ENCODE results near the gene DACH1. TPM values are rescaled to one million over a fixed set of nuclear protein-coding genes. Genes with fewer than 3 reads are reported as not detected.

The DACH1 gene
- total and polyA plus RNA-seq, 12 donors: 1.2 to 5.2 (median 2.6) TPM

DNA sequence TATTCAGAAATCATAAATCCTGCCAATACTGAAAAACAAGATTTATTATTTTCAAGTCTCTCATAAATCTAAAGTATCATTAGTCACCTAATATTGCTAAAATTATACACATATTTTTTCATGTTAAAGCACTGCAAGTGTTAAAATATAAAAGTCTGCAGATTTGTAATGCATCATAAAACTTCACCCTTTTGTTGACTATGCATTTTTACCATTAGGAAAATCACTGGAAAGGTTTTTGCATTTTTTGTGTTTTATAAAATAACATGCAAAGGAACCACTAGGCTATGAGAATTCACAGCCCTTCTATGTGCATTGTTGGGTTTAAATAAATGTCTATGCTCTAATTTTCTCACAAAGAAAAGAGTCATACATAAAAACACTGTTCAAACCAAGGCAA, 407.3 kb downstream of the DACH1 start:
- intact Hi-C loops (cut with DNase I): loop anchor here in 2 of 10 donors (10.0 kb wide), 3 partner anchors 215 to 415 kb away; partner anchors contain the start of gene DACH1 (in 1 of the 2)
- no peaks in the 10 kb centered on the region for H3K27me3 ChIP-seq
- TF ChIP-seq, protein P1, sequence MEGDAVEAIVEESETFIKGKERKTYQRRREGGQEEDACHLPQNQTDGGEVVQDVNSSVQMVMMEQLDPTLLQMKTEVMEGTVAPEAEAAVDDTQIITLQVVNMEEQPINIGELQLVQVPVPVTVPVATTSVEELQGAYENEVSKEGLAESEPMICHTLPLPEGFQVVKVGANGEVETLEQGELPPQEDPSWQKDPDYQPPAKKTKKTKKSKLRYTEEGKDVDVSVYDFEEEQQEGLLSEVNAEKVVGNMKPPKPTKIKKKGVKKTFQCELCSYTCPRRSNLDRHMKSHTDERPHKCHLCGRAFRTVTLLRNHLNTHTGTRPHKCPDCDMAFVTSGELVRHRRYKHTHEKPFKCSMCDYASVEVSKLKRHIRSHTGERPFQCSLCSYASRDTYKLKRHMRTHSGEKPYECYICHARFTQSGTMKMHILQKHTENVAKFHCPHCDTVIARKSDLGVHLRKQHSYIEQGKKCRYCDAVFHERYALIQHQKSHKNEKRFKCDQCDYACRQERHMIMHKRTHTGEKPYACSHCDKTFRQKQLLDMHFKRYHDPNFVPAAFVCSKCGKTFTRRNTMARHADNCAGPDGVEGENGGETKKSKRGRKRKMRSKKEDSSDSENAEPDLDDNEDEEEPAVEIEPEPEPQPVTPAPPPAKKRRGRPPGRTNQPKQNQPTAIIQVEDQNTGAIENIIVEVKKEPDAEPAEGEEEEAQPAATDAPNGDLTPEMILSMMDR (IDR thresholded peaks at IDR 0.05): no peak
- DNase-seq (no peak), ATAC-seq (no peak)
- H3K36me3 ChIP-seq: no peaks in the 10 kb centered on the region
- H3K4me1 ChIP-seq: peaks cover 0 to 16% (median 6%) of the 10 kb centered on the region in 9 donors
- H3K9me3 ChIP-seq: no peaks in the 10 kb centered on the region
- no peak overlapping the region for H3K4me3 ChIP-seq
- no peak overlapping the region for H3K27ac ChIP-seq

DNA sequence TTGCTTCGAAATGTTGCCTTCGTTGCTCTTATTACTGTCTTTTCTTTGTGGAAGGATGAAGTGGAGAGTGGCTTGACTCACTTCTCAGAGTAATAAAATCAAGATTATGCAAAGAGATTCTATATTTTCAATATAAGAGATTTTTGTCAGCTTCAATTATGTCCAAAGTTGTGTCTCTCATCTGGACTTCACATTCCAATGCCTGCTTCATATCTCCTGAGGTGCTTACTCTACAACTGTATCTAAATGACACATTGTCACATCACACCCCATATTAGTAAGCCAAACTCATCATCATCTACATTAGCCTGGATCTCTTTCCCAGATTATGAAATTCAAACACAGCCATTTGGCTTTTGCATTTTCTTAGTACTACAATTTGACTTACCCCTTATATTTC, 409.4 kb downstream of the DACH1 start:
- intact Hi-C loops (cut with DNase I): no loop called here
- H3K27me3 ChIP-seq: no peaks in the 10 kb centered on the region

DNA sequence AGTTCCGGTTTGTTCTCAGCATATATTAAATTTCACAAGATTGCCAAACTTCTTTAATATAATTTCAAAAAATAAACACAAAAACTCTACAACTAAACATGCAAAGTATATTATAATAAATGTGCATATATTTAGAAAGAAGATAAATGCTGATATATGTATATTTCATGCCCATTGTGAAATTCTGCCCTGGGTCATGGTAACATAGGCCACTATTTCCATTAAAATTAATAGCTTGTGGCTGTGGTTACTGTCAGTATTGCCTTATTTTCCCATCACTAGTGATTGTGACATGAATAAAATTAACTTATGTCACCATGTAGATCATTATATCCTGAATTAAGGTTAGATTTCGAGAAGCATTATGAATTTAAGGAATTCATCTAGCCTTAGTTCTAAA, 410.9 kb downstream of the DACH1 start:
- Histone ChIP-seq H3K4me1 (no peaks in the 10 kb centered on the region), H3K4me3 (no peak overlapping the region), H3K36me3 (no peaks in the 10 kb centered on the region), H3K27me3 (no peaks in the 10 kb centered on the region), H3K27ac (no peak overlapping the region), H3K9me3 (no peaks in the 10 kb centered on the region)
- DNase-seq (no peak), ATAC-seq (no peak)
- WGBS, 2 donors: 90 to 100% methylated on average over 2 of the region's 2 CpGs
- intact Hi-C loops (cut with DNase I): no loop called here
- TF ChIP-seq, protein P1 (IDR thresholded peaks at IDR 0.05): no peak

More for the DNA sequence above, 409.4 kb downstream of the DACH1 start:
- TF ChIP-seq, protein P1 (IDR thresholded peaks at IDR 0.05): no peak
- Histone ChIP-seq H3K27ac (no peak overlapping the region), H3K36me3 (no peaks in the 10 kb centered on the region), H3K4me3 (no peak overlapping the region), H3K4me1 (no peaks in the 10 kb centered on the region), H3K9me3 (no peaks in the 10 kb centered on the region)
- DNase-seq: no peak
- 87 to 89% methylated on average over 2 of the region's 2 CpGs for WGBS, 2 donors
- ATAC-seq: no peak

DNA sequence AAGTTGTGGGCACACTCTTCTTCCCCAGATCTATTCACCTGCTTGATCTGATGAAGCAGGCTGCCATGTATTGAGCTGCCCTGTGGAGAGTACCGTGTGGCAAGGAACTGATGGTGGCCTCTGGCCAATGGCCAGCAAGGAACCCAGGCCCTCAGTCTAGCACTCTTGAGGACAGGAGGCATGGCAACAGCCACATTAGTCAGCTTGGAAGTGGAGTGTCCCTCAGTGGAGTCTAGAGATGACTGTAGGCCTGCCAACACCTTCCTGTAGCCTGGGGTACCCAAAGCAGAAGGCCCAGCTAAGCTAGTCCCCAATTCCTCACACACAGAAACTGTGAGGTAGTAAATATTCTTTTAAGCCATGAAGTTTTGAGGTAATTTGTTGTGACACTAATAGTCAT, 412.5 kb downstream of the DACH1 start:
- Histone ChIP-seq H3K27ac (no peak overlapping the region), H3K4me1 (no peaks in the 10 kb centered on the region), H3K9me3 (no peaks in the 10 kb centered on the region), H3K4me3 (no peak overlapping the region), H3K27me3 (no peaks in the 10 kb centered on the region), H3K36me3 (no peaks in the 10 kb centered on the region)
- intact Hi-C loops (cut with DNase I): no loop called here
- 93 to 100% methylated on average over 1 of the region's 1 CpG for WGBS, 2 donors
- no peak for DNase-seq
- ATAC-seq: no peak
- TF ChIP-seq, protein P1 (IDR thresholded peaks at IDR 0.05): no peak

Data from heart right ventricle (tissue), 16 donors.